Activated gamma-delta T cell treated with anti-CD3 and anti-CD28 coated beads, Interleukin-2, amount 50 U/mL, for 16 hours (primary cell): Measurements from ENCODE around the gene KLHL41.
"Not testable (repeated sequence)": the region's sequence is repeated elsewhere in the genome, so short reads cannot be mapped to it uniquely, and the experiment has no call there.

Source experiments
- DNase-seq: peaks from one replicate; pipeline ENCODE4 v3.0.0-alpha.2; 2020; ENCODE audit warnings: low read depth

KLHL41 gene

GRCh38 chr2:169573160-169573973, 63.9 kb downstream of the KLHL41 start, which contains the start of gene FASTKD1:
Gene FASTKD1 (minus strand): TSS chr2:169573865. CDS start chr2:169572029, 1,836 bp downstream.
- peak; percentile 76 for DNase-seq

GRCh38 chr2:169573974-169574299, 64.4 kb downstream of the KLHL41 start:
- DNase-seq, result no peak

- DNase-seq, result not testable (repeated sequence)
These were observed 65.0 kb downstream of the KLHL41 start for GRCh38 chr2:169574539-169574938.

GRCh38 chr2:169575264-169575663, 65.8 kb downstream of the KLHL41 start:
- not testable (repeated sequence) for DNase-seq
